ENCODE measurements around the gene ARRB1. TPM values are rescaled to one million over a fixed set of nuclear protein-coding genes. Genes with fewer than 3 reads are reported as not detected.

ARRB1 gene
- total and polyA plus RNA-seq, 9 of the 15 experiments (the other 6 are each of a cell fraction or from before 2014, with no cell fraction given), result 6.6 to 45.4 (median 28.5) TPM

DNA sequence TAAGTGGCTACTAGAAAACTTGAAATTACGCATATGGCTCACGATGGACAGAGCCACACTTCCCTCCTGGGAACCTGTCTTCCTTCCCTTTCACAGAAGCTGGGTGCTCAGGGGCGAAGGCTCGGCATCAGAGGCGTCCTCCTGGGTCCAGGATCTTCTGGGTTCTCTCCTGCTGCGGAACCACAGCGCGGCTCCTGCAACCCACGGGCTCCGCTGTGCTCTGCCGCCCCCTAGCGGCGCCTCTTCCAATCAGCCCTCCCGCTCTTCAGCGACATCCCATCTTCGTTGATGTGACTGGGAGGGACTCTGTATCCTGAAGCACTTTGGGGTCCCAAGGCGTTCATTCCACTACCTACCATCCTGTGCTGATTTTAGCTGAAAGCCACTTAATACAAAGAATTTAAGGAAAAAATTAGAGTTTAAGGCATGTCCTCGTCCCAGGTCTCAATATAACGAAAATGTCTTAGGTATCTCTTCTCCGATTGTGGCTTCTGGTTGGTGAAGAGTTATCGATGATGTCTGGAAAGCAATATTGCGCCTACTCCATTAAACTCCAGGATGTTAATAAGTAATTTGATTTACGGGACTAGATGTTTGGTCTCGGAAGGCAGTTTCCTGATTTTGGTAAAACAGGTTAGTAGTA is 33.1 kb upstream of the ARRB1 start (continued):
- TF ChIP-seq, protein P1, sequence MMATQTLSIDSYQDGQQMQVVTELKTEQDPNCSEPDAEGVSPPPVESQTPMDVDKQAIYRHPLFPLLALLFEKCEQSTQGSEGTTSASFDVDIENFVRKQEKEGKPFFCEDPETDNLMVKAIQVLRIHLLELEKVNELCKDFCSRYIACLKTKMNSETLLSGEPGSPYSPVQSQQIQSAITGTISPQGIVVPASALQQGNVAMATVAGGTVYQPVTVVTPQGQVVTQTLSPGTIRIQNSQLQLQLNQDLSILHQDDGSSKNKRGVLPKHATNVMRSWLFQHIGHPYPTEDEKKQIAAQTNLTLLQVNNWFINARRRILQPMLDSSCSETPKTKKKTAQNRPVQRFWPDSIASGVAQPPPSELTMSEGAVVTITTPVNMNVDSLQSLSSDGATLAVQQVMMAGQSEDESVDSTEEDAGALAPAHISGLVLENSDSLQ (IDR thresholded peaks at IDR 0.05), result 0 out of 2 replicates have a peak, but pooled peaks have one; percentile 13
- TF ChIP-seq ZNF384 (IDR thresholded peaks at IDR 0.05; ENCODE audit: low read depth, low read length) (0 out of 2 replicates have a peak, but pooled peaks have one; percentile 24), PHF21A (IDR thresholded peaks at IDR 0.05; ENCODE audit: borderline replicate concordance, low read depth) (0 out of 2 replicates have a peak, but pooled peaks have one; percentile 9), SMAD4 (CRISPR knock-in tag; conservative IDR thresholded peaks at IDR 0.05) (peak; percentile 38; the same call in 1 of the 2 replicates), ZNF280B (CRISPR knock-in tag; IDR thresholded peaks at IDR 0.05) (no peak), TBP (optimal IDR thresholded peaks at IDR 0.05; ENCODE audit: low read depth, low read length) (peak; percentile 30), JUND (IDR thresholded peaks at IDR 0.05; ENCODE audit: borderline replicate concordance, low read depth, low read length) (peak; percentile 41; the same call in 1 of the 2 replicates), JUND (tag; IDR thresholded peaks at IDR 0.05; ENCODE audit: borderline replicate concordance, low read depth, low read length) (no peak; the same call in 2 of the 3 replicates), L3MBTL2 (IDR thresholded peaks at IDR 0.05) (peak; percentile 35; the same call in 1 of the 2 replicates), SP1 (CRISPR knock-in tag; IDR thresholded peaks at IDR 0.05) (peak; percentile 36; the same call in 1 of the 2 replicates), LCOR (CRISPR knock-in tag; IDR thresholded peaks at IDR 0.05) (0 out of 2 replicates have a peak, but pooled peaks have one; percentile 44), UBTF (IDR thresholded peaks at IDR 0.05; ENCODE audit: borderline replicate concordance in 1 of 2, low read depth in 2 of 2, low read length in 2 of 2) (0 out of 4 replicates have a peak, but pooled peaks of 1 of the 2 experiments have one; percentile 37), RAD21 (CRISPR knock-in tag; conservative IDR thresholded peaks at IDR 0.05 in 1 of 2, IDR thresholded peaks at IDR 0.05 in 1 of 2) (peak; percentile 98 to 100), ZNF347 (CRISPR knock-in tag; IDR thresholded peaks at IDR 0.05; ENCODE audit: low read depth) (no peak), NFIC (IDR thresholded peaks at IDR 0.05) (0 out of 2 replicates have a peak, but pooled peaks have one; percentile 12), CC2D1A (IDR thresholded peaks at IDR 0.05) (peak; percentile 96), GABPB1 (CRISPR knock-in tag; IDR thresholded peaks at IDR 0.05) (peak; percentile 52; the same call in 1 of the 2 replicates), CBX5 (IDR thresholded peaks at IDR 0.05; ENCODE audit: borderline replicate concordance, low read depth) (no peak)
- TF ChIP-seq, protein P2, sequence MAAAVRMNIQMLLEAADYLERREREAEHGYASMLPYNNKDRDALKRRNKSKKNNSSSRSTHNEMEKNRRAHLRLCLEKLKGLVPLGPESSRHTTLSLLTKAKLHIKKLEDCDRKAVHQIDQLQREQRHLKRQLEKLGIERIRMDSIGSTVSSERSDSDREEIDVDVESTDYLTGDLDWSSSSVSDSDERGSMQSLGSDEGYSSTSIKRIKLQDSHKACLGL (CRISPR knock-in tag; IDR thresholded peaks at IDR 0.05; ENCODE audit: borderline replicate concordance, poor library complexity, severe bottlenecking), result peak; percentile 19
- TF ChIP-seq, protein P3, sequence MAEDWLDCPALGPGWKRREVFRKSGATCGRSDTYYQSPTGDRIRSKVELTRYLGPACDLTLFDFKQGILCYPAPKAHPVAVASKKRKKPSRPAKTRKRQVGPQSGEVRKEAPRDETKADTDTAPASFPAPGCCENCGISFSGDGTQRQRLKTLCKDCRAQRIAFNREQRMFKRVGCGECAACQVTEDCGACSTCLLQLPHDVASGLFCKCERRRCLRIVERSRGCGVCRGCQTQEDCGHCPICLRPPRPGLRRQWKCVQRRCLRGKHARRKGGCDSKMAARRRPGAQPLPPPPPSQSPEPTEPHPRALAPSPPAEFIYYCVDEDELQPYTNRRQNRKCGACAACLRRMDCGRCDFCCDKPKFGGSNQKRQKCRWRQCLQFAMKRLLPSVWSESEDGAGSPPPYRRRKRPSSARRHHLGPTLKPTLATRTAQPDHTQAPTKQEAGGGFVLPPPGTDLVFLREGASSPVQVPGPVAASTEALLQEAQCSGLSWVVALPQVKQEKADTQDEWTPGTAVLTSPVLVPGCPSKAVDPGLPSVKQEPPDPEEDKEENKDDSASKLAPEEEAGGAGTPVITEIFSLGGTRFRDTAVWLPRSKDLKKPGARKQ (CRISPR knock-in tag; IDR thresholded peaks at IDR 0.05), result peak; percentile 92
